ENCODE results near the gene BTF3L4.

DNA sequence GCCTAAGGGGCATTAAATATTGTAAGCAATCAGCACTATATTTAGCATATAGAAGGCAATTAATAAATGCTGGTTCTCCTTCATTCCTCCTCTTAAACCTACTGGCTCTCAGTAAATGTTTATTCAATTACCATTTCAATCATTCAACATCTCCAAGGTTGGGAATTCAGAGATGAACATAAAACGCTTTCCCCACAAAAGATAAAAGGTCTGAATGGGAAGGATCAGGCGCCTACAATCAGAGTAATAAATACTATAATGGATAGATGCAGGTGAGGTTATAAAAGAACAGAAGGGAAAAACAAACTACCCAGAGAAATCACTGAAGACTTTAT, 22.1 kb upstream of the BTF3L4 start:
- TF ChIP-seq POLR2A (IDR thresholded peaks at IDR 0.05), result no peak
- TF ChIP-seq, protein P1, sequence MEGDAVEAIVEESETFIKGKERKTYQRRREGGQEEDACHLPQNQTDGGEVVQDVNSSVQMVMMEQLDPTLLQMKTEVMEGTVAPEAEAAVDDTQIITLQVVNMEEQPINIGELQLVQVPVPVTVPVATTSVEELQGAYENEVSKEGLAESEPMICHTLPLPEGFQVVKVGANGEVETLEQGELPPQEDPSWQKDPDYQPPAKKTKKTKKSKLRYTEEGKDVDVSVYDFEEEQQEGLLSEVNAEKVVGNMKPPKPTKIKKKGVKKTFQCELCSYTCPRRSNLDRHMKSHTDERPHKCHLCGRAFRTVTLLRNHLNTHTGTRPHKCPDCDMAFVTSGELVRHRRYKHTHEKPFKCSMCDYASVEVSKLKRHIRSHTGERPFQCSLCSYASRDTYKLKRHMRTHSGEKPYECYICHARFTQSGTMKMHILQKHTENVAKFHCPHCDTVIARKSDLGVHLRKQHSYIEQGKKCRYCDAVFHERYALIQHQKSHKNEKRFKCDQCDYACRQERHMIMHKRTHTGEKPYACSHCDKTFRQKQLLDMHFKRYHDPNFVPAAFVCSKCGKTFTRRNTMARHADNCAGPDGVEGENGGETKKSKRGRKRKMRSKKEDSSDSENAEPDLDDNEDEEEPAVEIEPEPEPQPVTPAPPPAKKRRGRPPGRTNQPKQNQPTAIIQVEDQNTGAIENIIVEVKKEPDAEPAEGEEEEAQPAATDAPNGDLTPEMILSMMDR (IDR thresholded peaks at IDR 0.05 in 8 of 11, conservative IDR thresholded peaks at IDR 0.05 in 3 of 11), result no peak
